AML-193 (cell line): ENCODE results near the gene FRMD4A.
"Not testable (repeated sequence)": the region's sequence is repeated elsewhere in the genome, so short reads cannot be mapped to it uniquely, and the experiment has no call there.

ENCODE experiments used
- DNase-seq, 2 experiments: peaks; one replicate each; lab custom pipeline; 2025; lab: John Stamatoyannopoulos, UW

The FRMD4A gene

GRCh38 chr10:13848520-13849445, 481.9 kb downstream of the FRMD4A start:
- no peak for DNase-seq

- DNase-seq, result no peak
These were observed 483.5 kb downstream of the FRMD4A start for GRCh38 chr10:13847201-13847631.

GRCh38 chr10:13845897-13846296, 484.8 kb downstream of the FRMD4A start:
- DNase-seq, result no peak

DNA sequence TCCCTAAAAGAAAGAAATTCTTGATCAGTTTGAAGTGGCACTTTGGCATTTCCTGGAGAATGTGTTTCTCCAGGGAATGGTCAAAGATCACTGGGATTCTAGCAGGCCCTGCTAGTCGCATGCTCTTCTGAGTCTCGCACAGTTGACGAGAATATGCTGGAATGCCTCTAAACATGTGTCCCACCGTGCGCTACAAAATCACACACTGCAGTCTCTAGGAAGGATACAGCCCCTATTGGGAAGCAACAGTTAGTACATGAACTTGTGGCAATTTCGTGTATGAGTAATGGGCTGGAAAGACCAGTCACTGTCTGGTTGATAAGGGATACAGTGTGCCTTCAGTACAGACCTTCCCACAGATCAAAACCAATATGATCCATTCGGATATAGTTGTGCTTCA, 486.1 kb downstream of the FRMD4A start:
- DNase-seq, result no peak

DNA sequence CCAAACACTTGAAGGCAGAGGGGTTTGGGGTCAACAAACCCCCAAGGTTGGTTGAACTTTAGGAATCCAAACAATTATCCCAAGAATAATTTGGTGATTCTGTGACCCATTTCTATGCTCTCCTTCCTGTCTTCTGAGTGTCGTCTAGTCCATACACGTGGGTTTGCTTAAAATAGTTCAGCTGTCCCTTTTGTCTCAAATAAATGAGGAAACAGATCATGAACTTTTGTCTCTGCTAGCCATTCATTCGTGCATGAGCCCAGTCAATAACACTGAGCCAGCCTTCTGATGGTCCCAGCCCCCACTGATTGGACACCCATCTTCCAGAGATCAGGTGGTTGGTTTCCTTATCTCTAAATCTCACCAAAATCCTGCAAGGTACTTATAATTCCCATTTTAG, 488.6 kb downstream of the FRMD4A start:
- DNase-seq, result no peak

GRCh38 chr10:13840036-13840435, 490.7 kb downstream of the FRMD4A start:
- no peak for DNase-seq

DNA sequence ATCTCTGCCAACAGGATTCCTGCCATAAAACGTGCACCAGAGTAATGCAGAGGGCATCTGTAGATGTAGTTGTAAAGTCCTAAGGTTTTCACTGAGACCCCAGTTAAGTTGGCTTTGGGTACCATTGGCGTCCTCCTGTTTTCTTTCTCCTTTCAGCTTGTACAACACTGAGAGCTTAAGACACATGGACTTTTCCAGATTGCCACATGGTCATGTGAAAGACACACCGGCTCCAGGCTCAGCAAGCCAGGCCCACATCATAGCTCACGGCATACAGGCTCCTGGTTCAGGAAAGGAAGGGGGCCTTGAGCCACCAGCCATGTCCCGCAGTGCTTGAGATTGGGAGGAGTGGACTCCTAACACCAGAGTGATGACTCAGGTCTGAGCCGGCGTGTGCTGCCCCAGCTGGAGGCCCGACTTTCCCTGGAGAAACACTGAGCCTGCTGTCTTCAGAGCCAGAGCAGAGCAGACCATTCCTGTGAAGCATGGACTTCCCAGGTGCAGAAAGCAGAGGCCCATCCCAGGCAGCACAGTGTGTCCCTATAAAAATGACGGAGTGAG, 491.2 kb downstream of the FRMD4A start:
- DNase-seq, result no peak

DNA sequence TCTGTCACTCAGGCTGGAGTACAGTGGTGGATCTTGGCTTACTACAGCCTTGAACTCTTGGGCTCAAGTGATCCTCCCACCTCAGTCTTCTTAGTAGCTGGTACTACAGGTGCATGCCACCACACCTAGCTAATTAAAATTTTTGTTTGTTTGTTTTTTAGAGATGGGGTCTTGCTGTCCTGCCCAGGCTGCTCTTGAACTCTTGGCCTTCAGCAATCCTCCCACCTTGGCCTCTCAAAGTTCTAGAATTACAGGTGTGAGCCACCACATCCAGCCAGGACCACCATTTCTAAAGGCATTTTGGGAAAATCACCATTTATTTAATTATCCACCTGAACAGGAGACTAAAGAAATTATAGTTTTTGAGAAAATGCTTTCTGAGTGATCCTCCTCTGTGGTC, 491.7 kb downstream of the FRMD4A start:
- no peak for DNase-seq

DNA sequence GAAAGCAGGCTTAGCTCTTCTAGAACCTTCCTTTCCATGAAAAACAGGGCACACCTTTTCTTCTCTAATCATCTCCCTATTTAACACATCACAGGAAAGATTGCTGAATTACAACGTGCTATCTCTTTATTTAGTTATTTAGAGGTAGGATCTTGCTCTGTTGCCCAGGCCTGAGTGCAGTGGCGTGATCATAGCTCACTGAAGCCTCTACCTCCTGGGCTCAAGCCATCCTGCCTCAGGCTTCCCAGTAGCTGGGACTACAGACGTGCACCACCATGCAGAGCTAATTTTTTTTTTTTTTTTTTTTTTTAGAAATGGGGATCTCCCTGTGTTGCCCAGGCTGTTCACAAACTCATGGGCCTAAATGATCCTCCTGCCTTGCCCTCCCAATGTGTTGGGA, 492.8 kb downstream of the FRMD4A start:
- DNase-seq, result no peak

DNA sequence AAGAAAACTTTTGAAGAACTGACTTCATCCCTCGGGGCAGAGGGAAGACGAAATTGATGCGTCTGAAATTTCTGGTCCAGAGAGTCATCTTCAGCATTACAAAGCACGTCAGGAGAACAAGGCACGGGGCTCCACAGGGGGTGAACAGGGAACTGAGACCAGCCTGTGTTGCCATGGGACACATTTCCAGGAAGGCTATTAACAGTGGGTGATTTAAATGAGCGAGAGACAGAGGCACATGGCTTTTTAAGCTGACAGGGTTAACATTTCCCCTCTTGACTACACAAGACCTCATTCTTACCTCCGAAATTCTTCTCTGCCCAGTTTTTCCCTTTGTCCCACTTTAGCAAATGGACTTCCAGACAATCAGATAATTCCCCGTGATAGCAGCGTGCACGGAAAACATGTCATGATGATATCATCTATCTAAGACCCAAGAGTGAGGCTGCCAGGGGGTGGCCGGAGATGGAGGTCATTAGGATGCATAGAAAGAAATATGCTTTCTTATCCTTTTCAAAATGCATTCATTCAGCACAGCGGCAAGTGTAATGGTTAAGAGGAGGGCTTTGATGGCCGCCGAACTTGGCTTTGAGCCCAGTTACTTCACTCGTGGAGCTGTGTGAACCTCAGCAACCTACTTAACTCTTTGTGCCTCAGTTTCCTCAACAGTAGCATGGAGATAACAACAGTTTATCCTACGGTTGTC, 496.0 kb downstream of the FRMD4A start:
- no peak for DNase-seq

- DNase-seq, result no peak
These were observed 499.0 kb downstream of the FRMD4A start for GRCh38 chr10:13831711-13832141.

GRCh38 chr10:13830385-13830784, 500.3 kb downstream of the FRMD4A start:
- no peak for DNase-seq

GRCh38 chr10:13829790-13830189, 500.9 kb downstream of the FRMD4A start:
- no peak for DNase-seq

GRCh38 chr10:13828284-13828683, 502.4 kb downstream of the FRMD4A start:
- DNase-seq, result not testable (repeated sequence)

GRCh38 chr10:13827076-13827797, 503.5 kb downstream of the FRMD4A start:
- DNase-seq, result no peak

DNA sequence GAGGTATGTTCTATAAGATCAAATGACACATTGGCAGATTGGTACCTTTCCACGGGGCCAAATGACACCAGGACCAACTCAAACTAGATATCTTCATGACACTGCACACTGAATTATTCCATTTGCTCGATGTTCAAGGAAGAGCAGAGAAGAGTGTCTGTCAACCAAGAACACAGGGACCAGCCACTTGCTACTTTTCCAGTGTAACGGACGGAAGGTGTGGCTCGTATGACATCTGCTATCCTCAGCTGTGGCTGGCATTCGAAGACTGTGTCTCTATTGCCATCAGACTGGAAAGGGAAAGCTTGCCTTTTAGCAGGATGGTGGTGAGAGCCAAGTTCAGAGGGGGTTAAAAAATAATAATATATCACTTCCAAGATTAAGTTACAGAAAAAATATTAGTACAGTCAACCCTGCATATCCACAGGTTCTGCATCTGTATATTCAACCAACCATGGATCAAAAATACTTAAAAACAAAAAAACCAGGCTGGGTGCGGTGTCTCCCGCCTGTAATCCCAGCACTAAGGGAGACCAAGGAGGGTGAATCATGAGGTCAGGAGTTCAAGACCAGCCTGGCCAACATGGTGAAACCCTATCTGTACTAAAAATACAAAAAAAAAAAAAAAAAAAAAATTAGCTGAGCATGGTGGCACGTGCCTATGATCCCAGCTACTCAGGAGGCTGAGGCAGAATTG, 506.9 kb downstream of the FRMD4A start:
- no peak for DNase-seq

DNA sequence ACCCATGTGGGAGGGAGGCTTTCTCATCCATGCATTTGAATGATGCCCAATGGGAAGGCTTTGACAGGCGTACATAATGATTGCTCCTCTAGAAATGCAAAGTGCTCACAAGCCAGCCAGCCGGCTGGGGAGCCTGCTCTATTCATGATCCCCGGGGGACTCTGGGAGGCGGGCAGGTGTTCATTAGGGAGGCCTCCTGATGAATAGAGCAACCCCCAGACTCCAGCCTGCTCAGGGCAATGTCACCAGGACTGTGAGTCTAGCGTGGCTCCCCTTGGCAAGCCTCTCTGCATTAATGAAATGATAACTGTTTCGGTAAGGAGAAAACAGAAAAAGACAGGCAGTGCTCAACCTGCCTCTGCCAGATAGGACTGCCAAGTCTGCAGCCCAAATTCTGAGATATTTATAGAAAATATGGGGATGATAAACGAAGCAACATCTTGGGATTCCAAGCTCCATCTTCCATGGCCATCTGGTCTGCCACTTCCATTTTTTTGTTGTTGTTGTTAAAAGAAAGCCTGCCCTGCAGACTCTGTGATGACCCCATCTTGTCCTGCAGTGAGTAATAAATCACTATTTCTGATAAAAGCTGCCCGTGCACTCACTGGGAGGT, 507.5 kb downstream of the FRMD4A start:
- no peak for DNase-seq

DNA sequence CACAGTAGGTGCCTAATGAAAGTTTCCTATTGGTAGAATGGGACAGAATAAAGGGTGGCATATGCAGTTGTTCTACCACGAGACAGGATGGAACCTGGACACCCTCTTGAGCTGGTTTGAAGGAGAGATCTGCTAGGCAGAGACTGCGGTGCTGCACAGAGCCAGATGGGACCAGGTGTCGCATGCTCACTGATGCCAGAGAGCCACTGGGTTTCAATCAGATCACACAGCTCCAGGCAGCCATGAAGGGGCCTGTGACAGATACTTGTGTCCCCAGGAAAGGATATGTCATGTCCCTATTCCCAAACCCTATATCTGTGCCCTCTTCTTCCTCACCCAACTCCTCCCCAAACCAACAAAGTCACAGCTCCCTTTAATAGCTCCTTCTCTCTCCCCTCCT, 508.2 kb downstream of the FRMD4A start:
- no peak for DNase-seq

DNA sequence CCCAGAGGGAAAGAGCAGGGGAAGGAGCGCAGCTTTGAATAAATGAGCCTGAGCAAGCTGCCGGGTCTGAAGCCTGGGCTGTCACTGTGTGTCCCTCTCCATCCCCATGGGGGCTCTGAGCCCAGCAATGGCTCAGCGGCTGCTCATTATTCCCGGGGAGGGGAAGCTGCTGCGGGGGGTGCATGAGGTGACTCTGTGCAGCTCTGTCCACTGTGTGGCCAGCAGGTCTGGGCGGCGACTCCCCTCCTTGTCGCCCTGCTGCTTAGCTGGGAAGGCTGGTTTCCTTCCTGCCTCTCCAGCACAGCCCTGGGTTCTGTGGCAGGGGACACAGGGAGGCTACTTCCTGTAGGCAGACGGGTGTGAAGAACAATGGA, 509.8 kb downstream of the FRMD4A start:
- no peak for DNase-seq

DNA sequence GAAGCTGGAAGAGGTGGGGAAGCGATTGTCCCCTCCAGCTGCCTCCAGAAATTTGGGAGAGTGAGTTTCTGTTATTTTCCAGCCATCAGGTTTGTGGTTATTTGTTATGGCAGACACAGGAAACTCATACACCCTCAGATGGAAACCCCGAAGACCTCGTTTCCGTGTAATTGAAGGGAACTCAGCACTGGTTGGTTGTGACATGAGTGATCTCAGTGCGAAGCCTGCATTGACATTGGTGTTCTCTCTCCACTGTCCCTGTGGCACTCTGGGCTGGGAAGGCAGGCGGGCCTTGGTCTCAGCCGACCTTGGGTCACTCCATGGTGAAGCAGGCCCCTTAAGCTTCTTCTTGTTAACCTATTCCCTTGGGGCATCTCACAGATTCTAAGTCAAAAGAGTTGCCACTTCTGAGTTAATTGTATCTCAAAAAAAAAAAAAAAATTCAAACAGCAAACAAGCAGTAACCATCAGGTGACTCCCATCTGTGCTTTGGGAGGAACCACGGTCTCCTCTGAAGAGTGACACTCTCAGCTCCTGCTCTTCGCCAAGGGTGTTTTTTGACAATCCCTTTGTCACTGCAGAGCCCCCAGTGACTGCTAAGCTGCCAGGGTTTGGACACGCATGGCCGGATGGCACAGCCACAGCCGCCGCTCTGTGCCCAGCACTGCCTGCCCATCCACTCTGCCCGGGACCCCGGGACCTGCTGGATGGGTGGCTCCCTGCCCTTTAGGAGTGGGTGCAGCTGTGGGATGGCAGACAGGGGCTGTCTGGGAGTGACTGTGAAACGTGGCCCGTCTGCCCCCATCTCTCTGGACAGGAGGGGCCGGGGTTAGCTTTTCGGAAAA, 510.4 kb downstream of the FRMD4A start:
- DNase-seq, result no peak
